ENCODE data around the gene ZFHX3. TPM values are rescaled to one million over a fixed set of nuclear protein-coding genes. Genes with fewer than 3 reads are reported as not detected.

Gene ZFHX3
- total and polyA plus RNA-seq, 2 donors (not counting 1 experiment from before 2014, with no cell fraction given) = 0.54 to 6.6 TPM

DNA sequence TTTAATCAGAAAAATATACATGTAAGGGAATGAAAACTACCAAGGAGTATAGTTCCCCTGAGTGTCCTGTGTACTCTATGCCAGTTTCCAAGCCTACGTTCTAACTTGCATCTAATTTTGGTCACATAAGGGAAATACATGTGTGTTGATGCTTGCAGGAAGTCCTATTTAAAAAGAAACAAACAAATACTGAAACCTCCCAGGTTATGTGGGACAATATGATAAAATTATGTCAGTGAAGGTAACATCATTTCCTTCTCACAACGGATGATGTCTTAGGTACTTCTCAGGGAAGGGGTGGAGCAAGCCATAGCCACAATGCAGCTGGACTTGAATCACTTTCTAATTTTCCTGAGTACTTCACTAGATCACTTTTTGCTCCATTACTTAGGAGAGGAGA lies 115.9 kb downstream of the ZFHX3 start:
- no CpG with 5 or more reads among the region's 2 CpGs for WGBS (ENCODE audit: insufficient coverage)
- TF ChIP-seq EZH2 (IDR thresholded peaks at IDR 0.05; ENCODE audit: borderline replicate concordance, insufficient read depth, low read depth, low read length, poor library complexity, severe bottlenecking) = no peak
- TF ChIP-seq, protein P1, sequence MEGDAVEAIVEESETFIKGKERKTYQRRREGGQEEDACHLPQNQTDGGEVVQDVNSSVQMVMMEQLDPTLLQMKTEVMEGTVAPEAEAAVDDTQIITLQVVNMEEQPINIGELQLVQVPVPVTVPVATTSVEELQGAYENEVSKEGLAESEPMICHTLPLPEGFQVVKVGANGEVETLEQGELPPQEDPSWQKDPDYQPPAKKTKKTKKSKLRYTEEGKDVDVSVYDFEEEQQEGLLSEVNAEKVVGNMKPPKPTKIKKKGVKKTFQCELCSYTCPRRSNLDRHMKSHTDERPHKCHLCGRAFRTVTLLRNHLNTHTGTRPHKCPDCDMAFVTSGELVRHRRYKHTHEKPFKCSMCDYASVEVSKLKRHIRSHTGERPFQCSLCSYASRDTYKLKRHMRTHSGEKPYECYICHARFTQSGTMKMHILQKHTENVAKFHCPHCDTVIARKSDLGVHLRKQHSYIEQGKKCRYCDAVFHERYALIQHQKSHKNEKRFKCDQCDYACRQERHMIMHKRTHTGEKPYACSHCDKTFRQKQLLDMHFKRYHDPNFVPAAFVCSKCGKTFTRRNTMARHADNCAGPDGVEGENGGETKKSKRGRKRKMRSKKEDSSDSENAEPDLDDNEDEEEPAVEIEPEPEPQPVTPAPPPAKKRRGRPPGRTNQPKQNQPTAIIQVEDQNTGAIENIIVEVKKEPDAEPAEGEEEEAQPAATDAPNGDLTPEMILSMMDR (IDR thresholded peaks at IDR 0.05) = no peak
- H3K4me1 Mint-ChIP-seq = peaks cover 24% of the 10 kb centered on the region
- Histone ChIP-seq H3K9me3 (ENCODE audit: control extremely low read depth in 1 of 3, control insufficient read depth in 2 of 3, insufficient read depth in 1 of 3, low read length in 2 of 3) (peaks cover 0 to 3% (median 0%) of the 10 kb centered on the region in 3 donors), H3K79me2 (ENCODE audit: control insufficient read depth, insufficient read depth, low read length) (no peaks in the 10 kb centered on the region), H3K36me3 (replicated peaks in 1 of 2; ENCODE audit: control extremely low read depth in 1 of 2, control insufficient read depth in 1 of 2, extremely low read depth in 1 of 2, insufficient read depth in 2 of 2, low read length in 1 of 2) (no peaks in the 10 kb centered on the region), H3K4me2 (replicated peaks; ENCODE audit: low read depth, low read length, poor library complexity, severe bottlenecking) (no peak overlapping the region), H3K4me3 (ENCODE audit: control extremely low read depth in 1 of 5, extremely low read depth in 1 of 5, insufficient read depth in 1 of 5, low read depth in 2 of 5, low read length in 4 of 5) (peak overlapping the region in 1 of 5 experiments; percentile 16), H3K4me1 (ENCODE audit: control insufficient read depth in 2 of 2, insufficient read depth in 2 of 2, low read length in 2 of 2) (peaks cover 0 to 10% of the 10 kb centered on the region in 2 donors), H3K27ac (ENCODE audit: low read length in 2 of 2) (peak overlapping the region in 1 of 2 donors; percentile 48), H4K20me1 (ENCODE audit: control insufficient read depth, insufficient read depth, low read length, poor library complexity, severe bottlenecking) (no peaks in the 10 kb centered on the region), H2AFZ (ENCODE audit: insufficient read depth, low read depth, low read length, poor library complexity, severe bottlenecking) (no peak overlapping the region), H3K9ac (ENCODE audit: low read length) (no peak overlapping the region), H3K27me3 (replicated peaks in 1 of 4; ENCODE audit: control extremely low read depth in 1 of 4, control insufficient read depth in 3 of 4, insufficient read depth in 4 of 4, low read length in 3 of 4) (no peaks in the 10 kb centered on the region)
- no peaks in the 10 kb centered on the region for H3K27me3 Mint-ChIP-seq
- ChIA-PET POLR2A (no interaction called here), CTCF (interaction anchor here (1.6 kb wide), 1 partner anchor 99 kb away, joined by 4 read pairs; no protein-coding TSS in a partner anchor)
- no peak overlapping the region for H3K4me3 Mint-ChIP-seq
- H3K9me3 Mint-ChIP-seq (ENCODE audit: insufficient read depth) = no peaks in the 10 kb centered on the region
- no peak for ATAC-seq (ENCODE audit: low read depth)
- intact Hi-C loops (cut with micrococcal nuclease) = no loop called here
- peak; percentile 24 for DNase-seq
- H3K27ac Mint-ChIP-seq = no peak overlapping the region

DNA sequence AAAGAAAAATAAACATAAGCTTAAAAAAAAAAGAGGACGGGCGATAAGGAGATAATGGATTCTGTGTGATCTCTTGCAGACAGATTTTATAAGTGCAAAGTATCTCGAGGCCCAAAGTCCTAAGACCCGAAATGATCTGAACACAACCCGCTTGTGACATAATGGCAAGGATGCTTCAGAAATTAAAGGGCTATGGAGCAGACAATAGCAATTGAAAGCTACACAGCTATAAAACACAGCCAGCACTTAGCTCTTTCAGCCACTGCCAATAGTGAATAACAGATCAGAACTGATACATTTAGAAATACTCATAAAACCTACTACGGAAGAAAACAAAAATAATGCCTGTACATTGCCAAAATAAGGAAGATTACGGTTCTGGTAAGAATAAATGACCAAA lies 117.5 kb downstream of the ZFHX3 start:
- H3K27ac ChIP-seq (ENCODE audit: low read length in 2 of 2) = no peak overlapping the region
- peaks cover 0 to 10% of the 10 kb centered on the region in 2 donors for H3K4me1 ChIP-seq (ENCODE audit: control insufficient read depth in 2 of 2, insufficient read depth in 2 of 2, low read length in 2 of 2)
- no peaks in the 10 kb centered on the region for H3K9me3 Mint-ChIP-seq (ENCODE audit: insufficient read depth)
- DNase-seq (no peak), ATAC-seq (ENCODE audit: low read depth) (no peak)
- H3K27me3 Mint-ChIP-seq = no peaks in the 10 kb centered on the region
- H3K27me3 ChIP-seq (replicated peaks in 1 of 4; ENCODE audit: control extremely low read depth in 1 of 4, control insufficient read depth in 3 of 4, insufficient read depth in 4 of 4, low read length in 3 of 4) = no peaks in the 10 kb centered on the region
- no peak overlapping the region for H3K4me3 Mint-ChIP-seq
- no peak overlapping the region for H3K4me3 ChIP-seq (ENCODE audit: control extremely low read depth in 1 of 5, extremely low read depth in 1 of 5, insufficient read depth in 1 of 5, low read depth in 2 of 5, low read length in 4 of 5)
- H3K4me1 Mint-ChIP-seq = peaks cover 24% of the 10 kb centered on the region
- H3K4me2 ChIP-seq (replicated peaks; ENCODE audit: low read depth, low read length, poor library complexity, severe bottlenecking) = no peak overlapping the region
- CTCF ChIA-PET = no interaction called here
- H3K9ac ChIP-seq (ENCODE audit: low read length) = no peak overlapping the region
- no peaks in the 10 kb centered on the region for H3K9me3 ChIP-seq (ENCODE audit: control extremely low read depth in 1 of 3, control insufficient read depth in 2 of 3, insufficient read depth in 1 of 3, low read length in 2 of 3)
- H4K20me1 ChIP-seq (ENCODE audit: control insufficient read depth, insufficient read depth, low read length, poor library complexity, severe bottlenecking) = no peaks in the 10 kb centered on the region
- H3K27ac Mint-ChIP-seq = no peak overlapping the region
- POLR2A ChIA-PET = no interaction called here
- H3K79me2 ChIP-seq (ENCODE audit: control insufficient read depth, insufficient read depth, low read length) = no peaks in the 10 kb centered on the region
- intact Hi-C loops (cut with micrococcal nuclease) = no loop called here
- 89% methylated on average over 3 of the region's 7 CpGs for WGBS (ENCODE audit: insufficient coverage)
- H3K36me3 ChIP-seq (replicated peaks in 1 of 2; ENCODE audit: control extremely low read depth in 1 of 2, control insufficient read depth in 1 of 2, extremely low read depth in 1 of 2, insufficient read depth in 2 of 2, low read length in 1 of 2) = no peaks in the 10 kb centered on the region
- no peak for TF ChIP-seq EZH2 (IDR thresholded peaks at IDR 0.05; ENCODE audit: borderline replicate concordance, insufficient read depth, low read depth, low read length, poor library complexity, severe bottlenecking)
- TF ChIP-seq, protein P1 (IDR thresholded peaks at IDR 0.05) = no peak
- no peak overlapping the region for H2AFZ ChIP-seq (ENCODE audit: insufficient read depth, low read depth, low read length, poor library complexity, severe bottlenecking)

All from B cell (primary cell).